ENCODE results near the gene CCR5.

DNA sequence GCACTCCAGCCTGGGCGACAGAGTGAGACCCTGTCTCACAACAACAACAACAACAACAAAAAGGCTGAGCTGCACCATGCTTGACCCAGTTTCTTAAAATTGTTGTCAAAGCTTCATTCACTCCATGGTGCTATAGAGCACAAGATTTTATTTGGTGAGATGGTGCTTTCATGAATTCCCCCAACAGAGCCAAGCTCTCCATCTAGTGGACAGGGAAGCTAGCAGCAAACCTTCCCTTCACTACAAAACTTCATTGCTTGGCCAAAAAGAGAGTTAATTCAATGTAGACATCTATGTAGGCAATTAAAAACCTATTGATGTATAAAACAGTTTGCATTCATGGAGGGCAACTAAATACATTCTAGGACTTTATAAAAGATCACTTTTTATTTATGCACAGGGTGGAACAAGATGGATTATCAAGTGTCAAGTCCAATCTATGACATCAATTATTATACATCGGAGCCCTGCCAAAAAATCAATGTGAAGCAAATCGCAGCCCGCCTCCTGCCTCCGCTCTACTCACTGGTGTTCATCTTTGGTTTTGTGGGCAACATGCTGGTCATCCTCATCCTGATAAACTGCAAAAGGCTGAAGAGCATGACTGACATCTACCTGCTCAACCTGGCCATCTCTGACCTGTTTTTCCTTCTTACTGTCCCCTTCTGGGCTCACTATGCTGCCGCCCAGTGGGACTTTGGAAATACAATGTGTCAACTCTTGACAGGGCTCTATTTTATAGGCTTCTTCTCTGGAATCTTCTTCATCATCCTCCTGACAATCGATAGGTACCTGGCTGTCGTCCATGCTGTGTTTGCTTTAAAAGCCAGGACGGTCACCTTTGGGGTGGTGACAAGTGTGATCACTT lies 2.0 kb downstream of the CCR5 start:
- TF ChIP-seq, protein P1, sequence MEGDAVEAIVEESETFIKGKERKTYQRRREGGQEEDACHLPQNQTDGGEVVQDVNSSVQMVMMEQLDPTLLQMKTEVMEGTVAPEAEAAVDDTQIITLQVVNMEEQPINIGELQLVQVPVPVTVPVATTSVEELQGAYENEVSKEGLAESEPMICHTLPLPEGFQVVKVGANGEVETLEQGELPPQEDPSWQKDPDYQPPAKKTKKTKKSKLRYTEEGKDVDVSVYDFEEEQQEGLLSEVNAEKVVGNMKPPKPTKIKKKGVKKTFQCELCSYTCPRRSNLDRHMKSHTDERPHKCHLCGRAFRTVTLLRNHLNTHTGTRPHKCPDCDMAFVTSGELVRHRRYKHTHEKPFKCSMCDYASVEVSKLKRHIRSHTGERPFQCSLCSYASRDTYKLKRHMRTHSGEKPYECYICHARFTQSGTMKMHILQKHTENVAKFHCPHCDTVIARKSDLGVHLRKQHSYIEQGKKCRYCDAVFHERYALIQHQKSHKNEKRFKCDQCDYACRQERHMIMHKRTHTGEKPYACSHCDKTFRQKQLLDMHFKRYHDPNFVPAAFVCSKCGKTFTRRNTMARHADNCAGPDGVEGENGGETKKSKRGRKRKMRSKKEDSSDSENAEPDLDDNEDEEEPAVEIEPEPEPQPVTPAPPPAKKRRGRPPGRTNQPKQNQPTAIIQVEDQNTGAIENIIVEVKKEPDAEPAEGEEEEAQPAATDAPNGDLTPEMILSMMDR (IDR thresholded peaks at IDR 0.05; ENCODE audit: low read length) = peak; percentile 93
- no peak for TF ChIP-seq EZH2 (optimal IDR thresholded peaks at IDR 0.05; ENCODE audit: low read depth, low read length)

All from MM.1S (cell line).